ENCODE results near the gene CAMSAP1. TPM values are rescaled to one million over a fixed set of nuclear protein-coding genes. Genes with fewer than 3 reads are reported as not detected.

Gene CAMSAP1
- total RNA-seq, 2 experiments from 2014 or later: 30.4 to 33.0 TPM

DNA sequence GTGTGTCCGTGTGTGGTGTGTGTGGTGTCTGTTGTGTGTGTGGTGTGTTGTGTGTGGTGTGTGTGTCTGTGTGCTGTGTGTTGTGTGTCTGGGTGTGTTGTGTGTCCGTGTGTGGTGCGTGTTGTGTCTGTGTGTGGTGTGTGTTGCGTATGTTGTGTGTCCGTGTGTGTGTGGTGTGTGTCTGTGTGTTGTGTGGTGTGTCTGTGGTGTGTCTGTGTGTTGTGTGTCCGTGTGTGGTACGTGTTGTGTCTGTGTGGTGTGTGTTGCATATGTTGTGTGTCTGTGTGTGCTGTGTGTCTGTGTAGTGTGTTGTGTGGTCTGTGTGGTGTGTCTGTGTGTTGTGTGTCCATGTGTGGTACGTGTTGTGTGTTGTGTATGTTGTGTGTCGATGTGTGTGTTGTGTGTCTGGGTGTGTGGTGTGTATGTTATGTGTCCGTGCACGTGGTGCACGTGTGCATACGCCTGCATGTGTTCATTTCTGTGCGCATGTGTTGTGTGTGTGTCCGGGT, 133.1 kb downstream of the CAMSAP1 start:
- CTCF ChIA-PET (ENCODE audit: unreplicated experiment): no interaction called here

DNA sequence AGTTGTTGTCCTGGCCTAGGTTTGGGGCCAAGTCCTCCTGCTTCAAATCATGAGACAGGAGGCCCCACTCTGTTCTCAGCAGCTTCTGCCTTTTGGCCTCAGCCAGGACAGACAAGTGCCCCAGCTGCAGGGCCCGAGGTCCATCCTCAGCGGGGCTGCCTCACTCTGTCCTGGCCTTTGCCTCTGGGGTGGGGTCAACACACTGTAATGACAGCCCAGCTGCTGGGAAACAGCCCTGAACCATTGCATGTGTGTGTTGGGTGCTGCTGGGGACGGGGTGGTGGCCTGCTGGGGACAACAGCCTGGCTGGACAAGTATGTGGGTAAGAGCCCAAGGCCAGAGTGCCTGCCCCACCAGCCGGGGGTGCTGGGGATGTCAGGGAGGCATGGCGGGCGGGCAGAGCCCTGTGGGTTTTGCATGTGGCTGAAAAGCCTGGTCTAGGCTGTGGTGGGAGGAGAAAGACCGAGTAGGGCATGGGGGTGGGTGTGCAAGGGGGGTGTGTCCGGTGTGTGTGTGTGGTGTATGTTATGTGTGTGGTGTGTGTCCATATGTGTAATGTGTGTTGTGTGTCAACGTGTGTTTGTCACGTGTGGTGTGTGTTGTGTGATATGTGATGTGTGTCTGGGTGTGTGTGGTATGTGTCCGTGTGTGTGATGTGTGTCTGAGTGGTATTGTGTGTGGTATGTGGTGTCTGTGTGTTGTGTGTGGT, 133.7 kb downstream of the CAMSAP1 start:
- Histone ChIP-seq H3K9me3 (ENCODE audit: low read length) (no peaks in the 10 kb centered on the region), H3K36me3 (ENCODE audit: insufficient read depth, low read length) (no peaks in the 10 kb centered on the region), H3K4me1 (ENCODE audit: insufficient read depth, low read length, poor library complexity, severe bottlenecking) (no peaks in the 10 kb centered on the region), H2AFZ (ENCODE audit: low read length) (no peak overlapping the region), H3K9me2 (ENCODE audit: insufficient read depth, low read length) (no peaks in the 10 kb centered on the region), H3K27ac (ENCODE audit: low read depth, low read length, poor library complexity, severe bottlenecking) (no peak overlapping the region), H4K20me1 (ENCODE audit: insufficient read depth, low read length) (no peaks in the 10 kb centered on the region), H3K4me3 (ENCODE audit: low read depth, low read length, poor library complexity, severe bottlenecking) (no peak overlapping the region), H3K4me2 (ENCODE audit: low read length) (no peak overlapping the region), H3K79me2 (ENCODE audit: insufficient read depth, low read depth, low read length) (no peaks in the 10 kb centered on the region)
- intact Hi-C loops (cut with micrococcal nuclease; ENCODE audit: unreplicated experiment): no loop called here
- TF ChIP-seq, protein P1, sequence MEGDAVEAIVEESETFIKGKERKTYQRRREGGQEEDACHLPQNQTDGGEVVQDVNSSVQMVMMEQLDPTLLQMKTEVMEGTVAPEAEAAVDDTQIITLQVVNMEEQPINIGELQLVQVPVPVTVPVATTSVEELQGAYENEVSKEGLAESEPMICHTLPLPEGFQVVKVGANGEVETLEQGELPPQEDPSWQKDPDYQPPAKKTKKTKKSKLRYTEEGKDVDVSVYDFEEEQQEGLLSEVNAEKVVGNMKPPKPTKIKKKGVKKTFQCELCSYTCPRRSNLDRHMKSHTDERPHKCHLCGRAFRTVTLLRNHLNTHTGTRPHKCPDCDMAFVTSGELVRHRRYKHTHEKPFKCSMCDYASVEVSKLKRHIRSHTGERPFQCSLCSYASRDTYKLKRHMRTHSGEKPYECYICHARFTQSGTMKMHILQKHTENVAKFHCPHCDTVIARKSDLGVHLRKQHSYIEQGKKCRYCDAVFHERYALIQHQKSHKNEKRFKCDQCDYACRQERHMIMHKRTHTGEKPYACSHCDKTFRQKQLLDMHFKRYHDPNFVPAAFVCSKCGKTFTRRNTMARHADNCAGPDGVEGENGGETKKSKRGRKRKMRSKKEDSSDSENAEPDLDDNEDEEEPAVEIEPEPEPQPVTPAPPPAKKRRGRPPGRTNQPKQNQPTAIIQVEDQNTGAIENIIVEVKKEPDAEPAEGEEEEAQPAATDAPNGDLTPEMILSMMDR (conservative IDR thresholded peaks at IDR 0.05; ENCODE audit: low read length): no peak
- no peak for TF ChIP-seq EZH2phosphoT487 (IDR thresholded peaks at IDR 0.05; ENCODE audit: borderline replicate concordance, low read depth, low read length)
- no peak for DNase-seq (ENCODE audit: low spot score)
- POLR2A ChIA-PET: no interaction called here
- CTCF ChIA-PET (ENCODE audit: unreplicated experiment): no interaction called here
- no TSS peak for BruUV-seq (replicated peaks)

More for the DNA sequence above, 133.1 kb downstream of the CAMSAP1 start:
- Histone ChIP-seq H3K9me2 (ENCODE audit: insufficient read depth, low read length) (no peaks in the 10 kb centered on the region), H3K4me3 (ENCODE audit: low read depth, low read length, poor library complexity, severe bottlenecking) (no peak overlapping the region), H2AFZ (ENCODE audit: low read length) (no peak overlapping the region), H3K79me2 (ENCODE audit: insufficient read depth, low read depth, low read length) (no peaks in the 10 kb centered on the region), H3K4me2 (ENCODE audit: low read length) (no peak overlapping the region), H3K4me1 (ENCODE audit: insufficient read depth, low read length, poor library complexity, severe bottlenecking) (no peaks in the 10 kb centered on the region), H3K27ac (ENCODE audit: low read depth, low read length, poor library complexity, severe bottlenecking) (no peak overlapping the region), H3K9me3 (ENCODE audit: low read length) (no peaks in the 10 kb centered on the region), H4K20me1 (ENCODE audit: insufficient read depth, low read length) (no peaks in the 10 kb centered on the region), H3K36me3 (ENCODE audit: insufficient read depth, low read length) (no peaks in the 10 kb centered on the region)
- TF ChIP-seq, protein P1 (conservative IDR thresholded peaks at IDR 0.05; ENCODE audit: low read length): no peak
- TF ChIP-seq EZH2phosphoT487 (IDR thresholded peaks at IDR 0.05; ENCODE audit: borderline replicate concordance, low read depth, low read length): no peak
- no TSS peak for BruUV-seq (replicated peaks)
- intact Hi-C loops (cut with micrococcal nuclease; ENCODE audit: unreplicated experiment): no loop called here
- DNase-seq (ENCODE audit: low spot score): no peak
- POLR2A ChIA-PET: no interaction called here

All from OCI-LY7 (cell line).